ENCODE measurements around the gene SLC22A16. TPM values are rescaled to one million over a fixed set of nuclear protein-coding genes. Genes with fewer than 3 reads are reported as not detected.

Gene SLC22A16
- total and polyA plus RNA-seq, 2 donors (not counting 3 experiments of a cell fraction or from before 2014, with no cell fraction given) = not detected

DNA sequence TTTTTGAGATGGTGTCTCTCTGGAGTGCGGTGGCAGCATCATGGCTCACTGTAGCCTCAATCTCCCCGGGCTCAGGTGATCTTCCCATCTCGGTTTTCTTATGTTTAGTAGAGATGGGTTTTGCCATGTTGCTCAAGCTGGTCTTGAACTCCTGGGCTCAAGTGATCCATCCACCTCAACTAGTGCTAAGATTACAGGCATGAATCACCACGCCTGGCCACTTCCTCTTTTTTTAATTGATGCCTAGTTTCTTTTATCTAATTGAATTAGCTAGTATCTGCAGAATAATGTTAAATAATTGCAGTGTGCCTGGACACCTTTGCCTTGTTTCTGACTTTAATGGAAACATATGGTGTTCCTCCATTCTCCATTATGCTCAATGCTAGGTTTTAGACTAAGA lies 38.4 kb upstream of the SLC22A16 start:
- no peaks in the 10 kb centered on the region for H3K9me1 ChIP-seq (replicated peaks; ENCODE audit: control insufficient read depth, extremely low read depth, insufficient read depth, low read length)
- H3K4me2 ChIP-seq (ENCODE audit: insufficient read depth, low read length) = no peak overlapping the region
- no peak overlapping the region for H3K4me3 ChIP-seq (replicated peaks in 1 of 3; ENCODE audit: insufficient read depth in 1 of 3, low read depth in 1 of 3, low read length in 3 of 3)
- ChIA-PET POLR2A (no interaction called here), CTCF (interaction anchor here (1.1 kb wide), 1 partner anchor 23 kb away, joined by 3 read pairs; no protein-coding TSS in a partner anchor)
- DNase-seq (ENCODE audit: low read depth, low spot score) (no peak), FAIRE-seq (no peak)
- H3K4me1 ChIP-seq (ENCODE audit: control insufficient read depth, extremely low read depth, insufficient read depth, low read length) = peaks cover 19% of the 10 kb centered on the region
- H3K9ac ChIP-seq (replicated peaks; ENCODE audit: extremely low read depth, insufficient read depth, low read length) = no peak overlapping the region
- H3K36me3 ChIP-seq (ENCODE audit: control insufficient read depth in 2 of 2, extremely low read depth in 1 of 2, insufficient read depth in 2 of 2, low read length in 2 of 2) = no peaks in the 10 kb centered on the region
- no peak overlapping the region for H3K27ac ChIP-seq (ENCODE audit: insufficient read depth, low read depth, low read length)
- no peak overlapping the region for H2AFZ ChIP-seq (ENCODE audit: low read depth, low read length)
- peaks cover 13 to 29% of the 10 kb centered on the region in 2 experiments for H3K27me3 ChIP-seq (ENCODE audit: control insufficient read depth in 2 of 2, insufficient read depth in 2 of 2, low read length in 2 of 2)
- TF ChIP-seq, protein P1, sequence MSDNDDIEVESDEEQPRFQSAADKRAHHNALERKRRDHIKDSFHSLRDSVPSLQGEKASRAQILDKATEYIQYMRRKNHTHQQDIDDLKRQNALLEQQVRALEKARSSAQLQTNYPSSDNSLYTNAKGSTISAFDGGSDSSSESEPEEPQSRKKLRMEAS (IDR thresholded peaks at IDR 0.05; ENCODE audit: insufficient read depth, insufficient read length) = no peak
- TF ChIP-seq POLR2A (IDR thresholded peaks at IDR 0.05; ENCODE audit: low read depth, low read length) (no peak), JUN (IDR thresholded peaks at IDR 0.05; ENCODE audit: borderline replicate concordance, insufficient read depth, insufficient read length, low read depth) (no peak), POLR2AphosphoS5 (IDR thresholded peaks at IDR 0.05; ENCODE audit: insufficient read depth, low read depth, low read length) (no peak), GATA2 (IDR thresholded peaks at IDR 0.05; ENCODE audit: insufficient read depth, insufficient read length, low read depth, low read length) (no peak), EZH2 (IDR thresholded peaks at IDR 0.05; ENCODE audit: borderline replicate concordance, low read depth, low read length, severe bottlenecking) (no peak), MYC (IDR thresholded peaks at IDR 0.05; ENCODE audit: low read depth, low read length) (no peak), FOS (IDR thresholded peaks at IDR 0.05; ENCODE audit: borderline replicate concordance, insufficient read depth, low read length) (no peak)
- TF ChIP-seq, protein P2, sequence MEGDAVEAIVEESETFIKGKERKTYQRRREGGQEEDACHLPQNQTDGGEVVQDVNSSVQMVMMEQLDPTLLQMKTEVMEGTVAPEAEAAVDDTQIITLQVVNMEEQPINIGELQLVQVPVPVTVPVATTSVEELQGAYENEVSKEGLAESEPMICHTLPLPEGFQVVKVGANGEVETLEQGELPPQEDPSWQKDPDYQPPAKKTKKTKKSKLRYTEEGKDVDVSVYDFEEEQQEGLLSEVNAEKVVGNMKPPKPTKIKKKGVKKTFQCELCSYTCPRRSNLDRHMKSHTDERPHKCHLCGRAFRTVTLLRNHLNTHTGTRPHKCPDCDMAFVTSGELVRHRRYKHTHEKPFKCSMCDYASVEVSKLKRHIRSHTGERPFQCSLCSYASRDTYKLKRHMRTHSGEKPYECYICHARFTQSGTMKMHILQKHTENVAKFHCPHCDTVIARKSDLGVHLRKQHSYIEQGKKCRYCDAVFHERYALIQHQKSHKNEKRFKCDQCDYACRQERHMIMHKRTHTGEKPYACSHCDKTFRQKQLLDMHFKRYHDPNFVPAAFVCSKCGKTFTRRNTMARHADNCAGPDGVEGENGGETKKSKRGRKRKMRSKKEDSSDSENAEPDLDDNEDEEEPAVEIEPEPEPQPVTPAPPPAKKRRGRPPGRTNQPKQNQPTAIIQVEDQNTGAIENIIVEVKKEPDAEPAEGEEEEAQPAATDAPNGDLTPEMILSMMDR (IDR thresholded peaks at IDR 0.05; ENCODE audit: extremely low read depth in 1 of 2, insufficient read depth in 1 of 2, low read depth in 1 of 2, low read length in 2 of 2) = no peak
- BruUV-seq (replicated peaks) = no TSS peak
- H3K9me3 ChIP-seq (replicated peaks; ENCODE audit: control insufficient read depth, insufficient read depth, low read length) = no peaks in the 10 kb centered on the region
- no peaks in the 10 kb centered on the region for H3K79me2 ChIP-seq (ENCODE audit: control insufficient read depth, insufficient read depth, low read length)
- dilution Hi-C loops (cut with MboI; ENCODE audit: extremely low pct_ligation_motif_present, low sequenced_read_pairs) (no loop called here), intact Hi-C loops (cut with micrococcal nuclease) (no loop called here)
- H4K20me1 ChIP-seq (replicated peaks; ENCODE audit: control insufficient read depth, extremely low read depth, insufficient read depth, low read length) = no peaks in the 10 kb centered on the region
